ENCODE measurements around the gene IFITM2.

Gene IFITM2

GRCh38 chr11:295351-296170 is 12.1 kb upstream of the IFITM2 start:
- no peak overlapping the region for H3K4me3 ChIP-seq (ENCODE audit: low read length)
- DNase-seq (ENCODE audit: low read depth): no peak
- TF ChIP-seq, protein P1, sequence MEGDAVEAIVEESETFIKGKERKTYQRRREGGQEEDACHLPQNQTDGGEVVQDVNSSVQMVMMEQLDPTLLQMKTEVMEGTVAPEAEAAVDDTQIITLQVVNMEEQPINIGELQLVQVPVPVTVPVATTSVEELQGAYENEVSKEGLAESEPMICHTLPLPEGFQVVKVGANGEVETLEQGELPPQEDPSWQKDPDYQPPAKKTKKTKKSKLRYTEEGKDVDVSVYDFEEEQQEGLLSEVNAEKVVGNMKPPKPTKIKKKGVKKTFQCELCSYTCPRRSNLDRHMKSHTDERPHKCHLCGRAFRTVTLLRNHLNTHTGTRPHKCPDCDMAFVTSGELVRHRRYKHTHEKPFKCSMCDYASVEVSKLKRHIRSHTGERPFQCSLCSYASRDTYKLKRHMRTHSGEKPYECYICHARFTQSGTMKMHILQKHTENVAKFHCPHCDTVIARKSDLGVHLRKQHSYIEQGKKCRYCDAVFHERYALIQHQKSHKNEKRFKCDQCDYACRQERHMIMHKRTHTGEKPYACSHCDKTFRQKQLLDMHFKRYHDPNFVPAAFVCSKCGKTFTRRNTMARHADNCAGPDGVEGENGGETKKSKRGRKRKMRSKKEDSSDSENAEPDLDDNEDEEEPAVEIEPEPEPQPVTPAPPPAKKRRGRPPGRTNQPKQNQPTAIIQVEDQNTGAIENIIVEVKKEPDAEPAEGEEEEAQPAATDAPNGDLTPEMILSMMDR (conservative IDR thresholded peaks at IDR 0.05; ENCODE audit: low read depth, low read length): no peak

DNA sequence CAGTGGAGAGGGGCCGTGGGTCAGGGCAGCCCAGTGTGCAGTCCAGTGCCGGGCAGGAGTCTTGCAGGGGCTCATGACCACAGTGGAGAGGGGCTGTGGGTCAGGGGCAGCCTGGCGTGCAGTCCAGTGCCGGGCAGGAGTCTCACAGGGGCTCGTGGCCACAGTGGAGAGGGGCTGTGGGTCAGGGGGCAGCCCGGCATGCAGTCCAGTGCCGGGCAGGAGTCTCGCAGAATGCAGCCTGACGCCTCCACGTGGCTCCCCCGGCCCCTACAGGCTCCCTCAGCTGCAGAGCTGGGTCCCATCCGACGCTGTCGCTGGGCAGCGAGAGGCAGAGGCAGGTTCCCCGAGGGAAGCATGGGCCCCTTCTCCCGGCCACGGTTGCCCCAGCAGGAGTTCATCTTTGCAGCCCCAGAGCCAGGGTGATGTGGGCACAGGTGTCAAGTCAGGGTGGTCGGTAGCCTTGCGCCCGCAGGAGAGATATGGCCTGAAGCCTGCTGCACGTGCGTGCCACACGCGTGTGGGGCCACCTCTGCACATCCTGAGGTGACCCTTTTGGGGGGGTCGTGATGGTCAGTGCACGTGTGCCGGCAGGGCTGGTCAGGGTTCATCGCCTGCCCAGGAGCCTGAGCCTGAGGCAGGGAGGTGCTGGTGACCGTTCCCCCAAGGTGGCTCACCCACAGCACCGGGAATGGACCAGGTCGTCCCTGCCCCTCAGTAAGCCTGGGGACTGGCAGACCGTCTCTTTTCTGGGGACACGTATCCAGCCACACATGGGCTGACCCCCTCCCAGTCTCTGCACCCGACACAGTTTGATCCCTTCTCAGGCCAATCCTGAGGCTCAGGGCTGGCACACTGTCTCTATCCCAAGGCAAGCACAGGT is 11.2 kb upstream of the IFITM2 start:
- TF ChIP-seq, protein P1 (conservative IDR thresholded peaks at IDR 0.05; ENCODE audit: low read depth, low read length): no peak
- H3K4me3 ChIP-seq (ENCODE audit: low read length): no peak overlapping the region
- no peak for DNase-seq (ENCODE audit: low read depth)

GRCh38 chr11:297051-297585 is 10.5 kb upstream of the IFITM2 start:
- H3K4me3 ChIP-seq (ENCODE audit: low read length): no peak overlapping the region
- TF ChIP-seq, protein P1 (conservative IDR thresholded peaks at IDR 0.05; ENCODE audit: low read depth, low read length): no peak
- no peak for DNase-seq (ENCODE audit: low read depth)

- DNase-seq (ENCODE audit: low read depth): no peak
- no peak overlapping the region for H3K4me3 ChIP-seq (ENCODE audit: low read length)
- TF ChIP-seq, protein P1 (conservative IDR thresholded peaks at IDR 0.05; ENCODE audit: low read depth, low read length): no peak
Observed at GRCh38 chr11:297586-298405, 9.8 kb upstream of the IFITM2 start.

DNA sequence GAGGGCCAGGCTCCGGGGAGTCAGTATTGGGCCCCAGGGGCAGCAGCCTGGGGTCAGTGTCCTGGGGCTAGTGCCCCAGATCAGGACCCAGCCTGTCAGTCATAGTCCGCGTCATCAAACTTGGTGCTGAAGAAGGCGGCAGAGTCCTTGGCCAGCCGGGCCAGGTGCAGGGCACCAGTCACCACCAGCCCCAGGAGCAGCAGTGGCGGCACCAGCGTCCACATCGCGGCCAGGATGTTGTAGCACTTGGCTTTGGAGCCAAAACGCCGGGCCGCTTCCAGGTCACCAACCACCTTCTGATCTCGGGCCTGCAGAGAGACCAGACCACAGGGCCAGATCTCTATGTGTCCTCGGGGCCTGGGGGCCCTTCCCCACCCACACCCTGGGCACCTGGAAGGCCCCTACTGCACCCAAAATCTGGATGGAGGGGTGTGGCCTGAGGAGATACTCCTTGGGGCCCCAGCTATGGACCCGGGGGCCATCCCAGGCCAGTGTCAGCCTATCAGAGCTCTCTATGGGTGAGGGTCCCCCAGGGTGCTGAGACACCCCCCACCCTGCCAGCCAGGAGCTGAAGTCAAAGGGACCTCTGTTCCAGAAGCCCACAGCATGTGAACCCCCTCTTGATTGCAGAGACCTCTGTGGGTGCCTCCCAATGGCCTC is 9.1 kb upstream of the IFITM2 start:
- H3K4me3 ChIP-seq (ENCODE audit: low read length): no peak overlapping the region
- TF ChIP-seq, protein P1 (conservative IDR thresholded peaks at IDR 0.05; ENCODE audit: low read depth, low read length): no peak
- no peak for DNase-seq (ENCODE audit: low read depth)

All from retinal pigment epithelial cell (primary cell).